ENCODE measurements around the gene PDZD4. TPM values are rescaled to one million over a fixed set of nuclear protein-coding genes. Genes with fewer than 3 reads are reported as not detected.

Gene PDZD4, protein sequence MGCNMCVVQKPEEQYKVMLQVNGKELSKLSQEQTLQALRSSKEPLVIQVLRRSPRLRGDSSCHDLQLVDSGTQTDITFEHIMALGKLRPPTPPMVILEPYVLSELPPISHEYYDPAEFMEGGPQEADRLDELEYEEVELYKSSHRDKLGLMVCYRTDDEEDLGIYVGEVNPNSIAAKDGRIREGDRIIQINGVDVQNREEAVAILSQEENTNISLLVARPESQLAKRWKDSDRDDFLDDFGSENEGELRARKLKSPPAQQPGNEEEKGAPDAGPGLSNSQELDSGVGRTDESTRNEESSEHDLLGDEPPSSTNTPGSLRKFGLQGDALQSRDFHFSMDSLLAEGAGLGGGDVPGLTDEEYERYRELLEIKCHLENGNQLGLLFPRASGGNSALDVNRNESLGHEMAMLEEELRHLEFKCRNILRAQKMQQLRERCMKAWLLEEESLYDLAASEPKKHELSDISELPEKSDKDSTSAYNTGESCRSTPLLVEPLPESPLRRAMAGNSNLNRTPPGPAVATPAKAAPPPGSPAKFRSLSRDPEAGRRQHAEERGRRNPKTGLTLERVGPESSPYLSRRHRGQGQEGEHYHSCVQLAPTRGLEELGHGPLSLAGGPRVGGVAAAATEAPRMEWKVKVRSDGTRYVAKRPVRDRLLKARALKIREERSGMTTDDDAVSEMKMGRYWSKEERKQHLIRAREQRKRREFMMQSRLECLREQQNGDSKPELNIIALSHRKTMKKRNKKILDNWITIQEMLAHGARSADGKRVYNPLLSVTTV
- total RNA-seq (2021) (120 to 175 TPM (median 161 TPM) in 3 replicates), Bru-seq, nascent RNA (percentile 69 among the genes with signal in this experiment)
- long read RNA-seq, experiment 1, transcript PDZD4-202 (8 exons, 3,763 nt): major isoform, 21 of 59 reads
- long read RNA-seq, experiment 1, partial matches to known transcripts: 6 of 59 reads
- long read RNA-seq, experiment 1, other reads (novel, unspliced or antisense): 28 of 59 reads
- long read RNA-seq, experiment 2, transcript PDZD4-201 (8 exons, 3,689 nt): minor isoform, 7 of 180 reads
- long read RNA-seq, experiment 2, transcript PDZD4-209 (6 exons, 3,418 nt): minor isoform, 5 of 180 reads
- long read RNA-seq, experiment 2, transcript PDZD4-202 (8 exons, 3,763 nt): major isoform, 20 of 180 reads
- long read RNA-seq, experiment 2, partial matches to known transcripts: 12 of 180 reads
- long read RNA-seq, experiment 2, other reads (novel, unspliced or antisense): 136 of 180 reads
- long read RNA-seq, experiment 3, partial matches to known transcripts: 0 of 3 reads
- long read RNA-seq, experiment 3, other reads (novel, unspliced or antisense): 3 of 3 reads

DNA sequence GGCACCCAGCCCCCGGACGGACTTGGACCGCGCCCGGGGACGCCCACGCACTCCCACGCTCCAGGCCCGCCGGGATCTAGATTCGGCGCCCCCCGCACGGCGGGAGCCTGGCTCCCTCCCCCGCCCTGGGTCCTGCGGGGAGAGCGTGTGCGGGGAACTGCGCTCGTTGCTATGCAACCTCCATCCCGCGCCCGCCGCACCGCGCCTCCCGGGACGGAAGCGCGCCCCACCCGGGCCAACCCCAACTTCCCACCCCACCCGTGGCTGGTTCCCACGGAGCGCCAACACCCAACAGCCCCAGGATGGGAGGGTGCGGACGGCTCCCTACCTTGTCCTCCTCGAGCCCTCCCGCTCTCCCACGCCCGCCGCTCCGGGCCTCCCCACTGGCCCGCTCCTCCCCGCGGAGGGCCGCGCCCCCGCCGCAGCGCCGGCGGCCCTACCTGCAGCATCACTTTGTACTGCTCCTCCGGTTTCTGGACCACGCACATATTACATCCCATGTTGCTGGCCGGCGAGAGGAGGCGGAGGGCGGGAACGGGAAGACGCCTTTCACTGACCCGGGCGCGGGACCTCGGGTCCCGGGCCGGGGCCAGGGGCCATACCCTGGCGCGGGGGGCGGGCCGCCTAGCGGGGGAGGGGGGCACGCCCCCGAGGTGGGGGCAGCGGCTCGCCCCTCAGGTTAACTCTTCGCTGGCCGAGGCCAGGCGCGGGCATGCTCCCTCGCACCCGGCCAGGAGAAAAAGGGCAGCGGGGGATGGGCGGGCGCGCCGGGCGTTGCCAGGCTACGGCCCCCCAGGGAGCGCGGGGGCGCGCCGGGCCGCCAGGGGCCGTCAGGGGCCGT lies at the start of gene PDZD4:
Gene PDZD4, minus strand, starts transcription at position 746 of the 841 bp plus-strand sequence. Its CDS starts 246 bp downstream, at position 500.
- ATAC-seq (peak; percentile 22), DNase-seq (ENCODE audit: low spot score) (peak; percentile 37)
- ChIA-PET CTCF (interaction anchor here (0.9 kb wide), 1 partner anchor 11 kb away, joined by 4 read pairs; no protein-coding TSS in a partner anchor), POLR2A (no interaction called here)
- H3K27ac Mint-ChIP-seq: no peak within 1 kb of the TSS
- peaks cover 39% of the 10 kb centered on the region for H3K4me1 Mint-ChIP-seq
- TF ChIP-seq NR2C2 (CRISPR knock-in tag; IDR thresholded peaks at IDR 0.05): no peak
- TF ChIP-seq, protein P1, sequence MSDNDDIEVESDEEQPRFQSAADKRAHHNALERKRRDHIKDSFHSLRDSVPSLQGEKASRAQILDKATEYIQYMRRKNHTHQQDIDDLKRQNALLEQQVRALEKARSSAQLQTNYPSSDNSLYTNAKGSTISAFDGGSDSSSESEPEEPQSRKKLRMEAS (CRISPR knock-in tag; IDR thresholded peaks at IDR 0.05): no peak
- 0 out of 2 replicates have a peak, but pooled peaks have one; percentile 49 for TF ChIP-seq MYBL2 (CRISPR knock-in tag; IDR thresholded peaks at IDR 0.05)
- TF ChIP-seq KAT7 (CRISPR knock-in tag; IDR thresholded peaks at IDR 0.05; ENCODE audit: borderline replicate concordance): peak; percentile 58; the same call in 1 of the 2 replicates
- peaks cover 7% of the 10 kb centered on the region; the same call in 1 of the 2 replicates for H3K36me3 Mint-ChIP-seq
- peaks cover 3% of the 10 kb centered on the region; the same call in 1 of the 2 replicates for H3K27me3 Mint-ChIP-seq (ENCODE audit: low read depth)
- H3K4me3 Mint-ChIP-seq: peak within 1 kb of the TSS; percentile 75
- H3K9me3 Mint-ChIP-seq: no peaks in the 10 kb centered on the region

DNA sequence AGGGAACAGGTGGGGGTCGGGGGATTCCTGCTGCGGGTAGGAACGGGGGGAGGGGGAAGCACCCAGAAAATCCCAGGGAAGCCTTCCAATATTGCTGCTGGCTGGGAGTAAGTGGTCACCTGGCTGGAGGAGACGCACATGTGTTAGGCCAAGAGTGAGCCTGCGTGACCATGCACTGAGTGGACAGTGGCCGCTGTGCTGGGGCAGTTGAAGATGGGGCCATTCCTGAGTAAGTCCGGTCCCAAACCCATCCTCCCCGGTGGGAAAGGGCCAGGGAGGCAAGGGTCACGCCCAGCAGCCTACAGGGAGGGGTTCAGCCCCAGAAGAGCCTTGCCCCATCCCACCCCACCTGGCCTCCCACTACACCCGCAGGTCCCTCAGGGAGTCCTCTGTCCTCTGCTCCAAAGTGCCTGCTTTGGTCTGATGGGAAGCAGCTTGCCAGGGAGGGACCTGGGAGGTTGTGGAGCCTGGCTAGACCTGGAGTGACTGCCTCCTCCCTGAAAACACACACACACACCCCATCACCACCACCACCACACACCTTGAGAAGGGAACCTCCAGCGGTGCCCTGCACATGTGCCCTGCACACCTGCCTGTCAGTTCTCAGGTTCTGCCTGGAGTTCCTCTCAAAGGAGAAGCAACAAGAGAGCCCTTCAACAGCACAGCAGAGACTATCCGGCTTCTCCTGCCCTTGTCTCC lies 49.5 kb upstream of the PDZD4 start:
- Mint-ChIP-seq H3K27me3 (ENCODE audit: low read depth) (no peaks in the 10 kb centered on the region; the same call in 1 of the 2 replicates), H3K9me3 (no peaks in the 10 kb centered on the region), H3K36me3 (no peaks in the 10 kb centered on the region), H3K4me3 (peak overlapping the region; percentile 51; the same call in 1 of the 2 replicates), H3K27ac (no peak overlapping the region), H3K4me1 (peaks cover 61% of the 10 kb centered on the region)
- TF ChIP-seq OVOL2 (CRISPR knock-in tag; IDR thresholded peaks at IDR 0.05; ENCODE audit: borderline replicate concordance): no peak
- TF ChIP-seq, protein P2, sequence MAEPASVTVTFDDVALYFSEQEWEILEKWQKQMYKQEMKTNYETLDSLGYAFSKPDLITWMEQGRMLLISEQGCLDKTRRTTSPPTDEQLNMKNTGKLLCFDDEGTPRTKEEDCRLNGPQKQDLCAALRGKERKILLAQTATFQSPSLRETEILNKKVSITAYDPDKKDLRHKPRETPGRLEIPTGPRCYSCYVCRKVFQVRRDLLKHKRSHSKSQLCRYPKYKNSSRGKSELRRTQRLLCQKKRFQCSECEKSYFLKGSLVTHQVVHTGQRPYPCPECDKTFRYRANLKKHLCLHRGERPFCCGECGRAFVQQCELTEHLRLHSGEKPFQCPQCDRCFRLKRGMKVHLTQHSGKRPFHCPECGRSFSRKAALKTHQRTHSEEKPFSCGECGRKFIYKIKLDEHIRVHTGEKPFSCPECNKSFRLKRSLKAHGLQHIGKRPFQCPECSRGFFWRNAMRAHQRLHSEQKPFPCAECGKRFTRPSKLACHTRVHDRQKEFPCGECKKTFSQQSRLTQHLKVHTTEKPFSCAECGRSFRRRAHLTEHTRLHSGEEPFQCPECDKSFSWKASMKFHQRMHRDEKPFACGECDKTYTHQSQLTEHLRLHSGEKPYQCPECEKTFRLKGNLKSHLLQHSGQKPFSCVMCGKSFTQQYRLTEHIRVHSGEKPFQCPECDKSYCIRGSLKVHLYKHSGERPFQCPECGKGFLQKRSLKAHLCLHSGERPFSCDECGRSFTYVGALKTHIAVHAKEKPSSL (CRISPR knock-in tag; conservative IDR thresholded peaks at IDR 0.05): no peak
- no peak for TF ChIP-seq CBFB (CRISPR knock-in tag; IDR thresholded peaks at IDR 0.05; ENCODE audit: low read depth)
- no peak for TF ChIP-seq ZNF671 (CRISPR knock-in tag; IDR thresholded peaks at IDR 0.05)
- TF ChIP-seq GRHL2 (CRISPR knock-in tag; IDR thresholded peaks at IDR 0.05; ENCODE audit: insufficient replicate concordance, severe bottlenecking): no peak
- TF ChIP-seq HMGA2 (CRISPR knock-in tag; IDR thresholded peaks at IDR 0.05): no peak
- TF ChIP-seq, protein P3, sequence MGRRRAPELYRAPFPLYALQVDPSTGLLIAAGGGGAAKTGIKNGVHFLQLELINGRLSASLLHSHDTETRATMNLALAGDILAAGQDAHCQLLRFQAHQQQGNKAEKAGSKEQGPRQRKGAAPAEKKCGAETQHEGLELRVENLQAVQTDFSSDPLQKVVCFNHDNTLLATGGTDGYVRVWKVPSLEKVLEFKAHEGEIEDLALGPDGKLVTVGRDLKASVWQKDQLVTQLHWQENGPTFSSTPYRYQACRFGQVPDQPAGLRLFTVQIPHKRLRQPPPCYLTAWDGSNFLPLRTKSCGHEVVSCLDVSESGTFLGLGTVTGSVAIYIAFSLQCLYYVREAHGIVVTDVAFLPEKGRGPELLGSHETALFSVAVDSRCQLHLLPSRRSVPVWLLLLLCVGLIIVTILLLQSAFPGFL (CRISPR knock-in tag; IDR thresholded peaks at IDR 0.05; ENCODE audit: borderline replicate concordance): no peak
- no peak for TF ChIP-seq ZNF423 (CRISPR knock-in tag; IDR thresholded peaks at IDR 0.05)
- TF ChIP-seq TP53 (CRISPR knock-in tag; IDR thresholded peaks at IDR 0.05): no peak
- TF ChIP-seq, protein P4, sequence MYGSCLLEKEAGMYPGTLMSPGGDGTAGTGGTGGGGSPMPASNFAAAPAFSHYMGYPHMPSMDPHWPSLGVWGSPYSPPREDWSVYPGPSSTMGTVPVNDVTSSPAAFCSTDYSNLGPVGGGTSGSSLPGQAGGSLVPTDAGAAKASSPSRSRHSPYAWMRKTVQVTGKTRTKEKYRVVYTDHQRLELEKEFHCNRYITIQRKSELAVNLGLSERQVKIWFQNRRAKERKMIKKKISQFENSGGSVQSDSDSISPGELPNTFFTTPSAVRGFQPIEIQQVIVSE (CRISPR knock-in tag; IDR thresholded peaks at IDR 0.05; ENCODE audit: borderline replicate concordance): no peak
- no peak for TF ChIP-seq SMAD4 (CRISPR knock-in tag; IDR thresholded peaks at IDR 0.05)
- TF ChIP-seq CREM (CRISPR knock-in tag; IDR thresholded peaks at IDR 0.05): no peak
- TF ChIP-seq, protein P5, sequence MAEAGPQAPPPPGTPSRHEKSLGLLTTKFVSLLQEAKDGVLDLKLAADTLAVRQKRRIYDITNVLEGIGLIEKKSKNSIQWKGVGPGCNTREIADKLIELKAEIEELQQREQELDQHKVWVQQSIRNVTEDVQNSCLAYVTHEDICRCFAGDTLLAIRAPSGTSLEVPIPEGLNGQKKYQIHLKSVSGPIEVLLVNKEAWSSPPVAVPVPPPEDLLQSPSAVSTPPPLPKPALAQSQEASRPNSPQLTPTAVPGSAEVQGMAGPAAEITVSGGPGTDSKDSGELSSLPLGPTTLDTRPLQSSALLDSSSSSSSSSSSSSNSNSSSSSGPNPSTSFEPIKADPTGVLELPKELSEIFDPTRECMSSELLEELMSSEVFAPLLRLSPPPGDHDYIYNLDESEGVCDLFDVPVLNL (CRISPR knock-in tag; IDR thresholded peaks at IDR 0.05; ENCODE audit: borderline replicate concordance, low read depth): no peak
- DNase-seq (ENCODE audit: low spot score) (no peak), ATAC-seq (no peak)
- ChIA-PET CTCF (interaction anchor here (0.8 to 2.5 kb wide), 7 partner anchors 29 to 113 kb away, joined by 3 to 10 read pairs (median 6); no protein-coding TSS in a partner anchor), POLR2A (no interaction called here)

Data from WTC11 (cell line).